CD14-positive monocyte (primary cell): ENCODE results near the gene HMGB4. TPM values are rescaled to one million over a fixed set of nuclear protein-coding genes. Genes with fewer than 3 reads are reported as not detected.

ENCODE experiments used
- DNase-seq, 3 donors: peaks; one replicate each; pipeline ENCODE4 v3.0.0-alpha.2; 2011 to 2022
- H2AFZ ChIP-seq: 2 replicates; pipeline ENCODE4 v1.6.0; 2012; ENCODE audit warnings: mild to moderate bottlenecking, low read depth, low read length, inconsistent platforms; ENCODE audit not compliant: insufficient read depth, poor library complexity, severe bottlenecking
- H3K27ac ChIP-seq, 2 donors: 1 replicate in 1 of 2; 2 replicates in 1 of 2; pipeline ENCODE4 v1.5.1; 2012 to 2013; ENCODE audit warnings: low read length in 2 of 2, control low read depth in 1 of 2, inconsistent platforms in 1 of 2, low read depth in 1 of 2, mild to moderate bottlenecking in 1 of 2
- H3K27me3 ChIP-seq, 2 donors: one replicate each; pipeline versions ENCODE4 v1.6.0 to v1.6.1; 2011 to 2013; ENCODE audit warnings: low read length in 2 of 2; ENCODE audit not compliant: control insufficient read depth in 2 of 2, insufficient read depth in 2 of 2
- H3K36me3 ChIP-seq, 2 donors: replicated peaks in 1 of 2; 1 replicate in 1 of 2; 2 replicates in 1 of 2; pipeline versions ENCODE4 v1.5.1 to v1.6.1; 2012 to 2013; ENCODE audit warnings: low read length in 2 of 2, control low read depth in 1 of 2, inconsistent platforms in 1 of 2, mild to moderate bottlenecking in 1 of 2; ENCODE audit not compliant: insufficient read depth in 2 of 2, control insufficient read depth in 1 of 2
- H3K4me1 ChIP-seq, 2 donors: 1 replicate in 1 of 2; 2 replicates in 1 of 2; pipeline versions ENCODE4 v1.5.1 to v1.6.1; 2012 to 2013; ENCODE audit warnings: low read length in 2 of 2, control low read depth in 1 of 2, inconsistent platforms in 1 of 2, mild to moderate bottlenecking in 1 of 2, moderate library complexity in 1 of 2; ENCODE audit not compliant: insufficient read depth in 2 of 2, control insufficient read depth in 1 of 2
- H3K4me2 ChIP-seq: replicated peaks from 2 replicates; pipeline ENCODE3; 2012; ENCODE audit warnings: low read length, moderate library complexity, mild to moderate bottlenecking; ENCODE audit not compliant: poor library complexity, severe bottlenecking; ENCODE audit errors: extremely low read depth
- H3K4me3 ChIP-seq, 3 experiments: fragments of 200-600 bp in 1 of 3; sonication (generic) in 1 of 3; replicated peaks in 1 of 3; 1 replicate in 2 of 3; 2 replicates in 1 of 3; pipeline ENCODE4 v1.5.1; 2011 to 2013; ENCODE audit warnings: low read length in 3 of 3, mild to moderate bottlenecking in 3 of 3, control low read depth in 2 of 3, low read depth in 2 of 3, inconsistent platforms in 1 of 3, moderate library complexity in 1 of 3
- H3K79me2 ChIP-seq: 2 replicates; pipeline ENCODE4 v1.6.0; 2012; ENCODE audit warnings: mild to moderate bottlenecking, control low read depth, inconsistent platforms, low read length, moderate library complexity; ENCODE audit not compliant: insufficient read depth
- H3K9ac ChIP-seq: 2 replicates; pipeline ENCODE4 v1.6.0; 2017; ENCODE audit warnings: low read length, mild to moderate bottlenecking; ENCODE audit not compliant: insufficient read depth, poor library complexity, severe bottlenecking
- H3K9me3 ChIP-seq, 2 donors: replicated peaks in 1 of 2; 1 replicate in 1 of 2; 2 replicates in 1 of 2; pipeline versions ENCODE4 v1.5.1 to v1.6.1; 2012 to 2013; ENCODE audit warnings: low read length in 2 of 2, control low read depth in 1 of 2; ENCODE audit not compliant: control insufficient read depth in 1 of 2, insufficient read depth in 1 of 2
- H4K20me1 ChIP-seq: 2 replicates; pipeline ENCODE4 v1.6.0; 2012; ENCODE audit warnings: mild to moderate bottlenecking, low read length, control low read depth, moderate library complexity; ENCODE audit not compliant: insufficient read depth
- H3K27ac Mint-ChIP-seq, 7 donors: one replicate each; pipeline ENCODE4 v1.8.0; 2020; ENCODE audit warnings: mild to moderate bottlenecking in 7 of 7, mixed read lengths in 7 of 7, moderate library complexity in 6 of 7, inconsistent platforms in 2 of 7
- H3K27me3 Mint-ChIP-seq, 3 donors: one replicate each; pipeline ENCODE4 v1.8.0; 2021 to 2022; ENCODE audit warnings: low read depth in 3 of 3, mild to moderate bottlenecking in 3 of 3, mixed read lengths in 3 of 3, moderate library complexity in 3 of 3, inconsistent platforms in 1 of 3
- H3K36me3 Mint-ChIP-seq, 2 donors: one replicate each; pipeline ENCODE4 v1.8.0; 2020; ENCODE audit warnings: mixed read lengths in 2 of 2, inconsistent platforms in 1 of 2, mild to moderate bottlenecking in 1 of 2
- H3K4me1 Mint-ChIP-seq: one replicate; pipeline ENCODE4 v1.8.0; 2020; ENCODE audit warnings: mild to moderate bottlenecking, mixed read lengths
- H3K4me3 Mint-ChIP-seq, 2 donors: one replicate each; pipeline ENCODE4 v1.8.0; 2020; ENCODE audit warnings: mild to moderate bottlenecking in 2 of 2, mixed read lengths in 2 of 2, moderate library complexity in 1 of 2
- H3K9me3 Mint-ChIP-seq, 7 donors: one replicate each; pipeline ENCODE4 v1.8.0; 2020 to 2022; ENCODE audit warnings: mixed read lengths in 7 of 7, mild to moderate bottlenecking in 6 of 7, moderate library complexity in 6 of 7, inconsistent platforms in 2 of 7
- CTCF ChIP-seq: fragments of 200-600 bp; IDR thresholded peaks from one replicate; pipeline ENCODE4 v1.8.0; 2022; ENCODE audit warnings: antibody characterized with exemption, mild to moderate bottlenecking
- WGBS: methylation state at CpG from one replicate; pipeline ENCODE4 v1.1.5; 2013; ENCODE audit warnings: missing lambda C conversion rate; ENCODE audit not compliant: insufficient coverage; 5-methylcytosine and 5-hydroxymethylcytosine counted together
- intact Hi-C, 2 donors: fragments of 100-400 bp; cut with micrococcal nuclease; formaldehyde crosslinking; loops; one replicate each; pipeline versions ENCODE4 v1.15.0 to v1.15.1; 2023
- polyA plus RNA-seq, 3 donors: library from polyadenylated mRNA; depleted of rRNA in 1 of 3; unstranded in 2 of 3; stranded (reverse) in 1 of 3; fragments of 300-500 nt in 2 of 3; fragments of >200 nt in 1 of 3; fragmentation: Illumina TruSeq in 2 of 3; gene quantifications; 1 replicate in 2 of 3; 2 replicates in 1 of 3; pipeline ENCODE4 v1.2.3, GENCODE V29; 2012 to 2021

Gene HMGB4
- polyA plus RNA-seq, 3 donors: not detected

- Histone ChIP-seq H2AFZ (no peak overlapping the region), H3K79me2 (no peaks in the 10 kb centered on the region), H3K4me1 (no peaks in the 10 kb centered on the region), H3K27ac (no peak overlapping the region), H3K36me3 (no peaks in the 10 kb centered on the region), H3K9me3 (peaks cover 0 to 3% of the 10 kb centered on the region in 2 donors), H3K4me2 (no peak overlapping the region), H3K4me3 (no peak overlapping the region), H3K9ac (no peak overlapping the region), H3K27me3 (no peaks in the 10 kb centered on the region), H4K20me1 (no peaks in the 10 kb centered on the region)
- no peaks in the 10 kb centered on the region for H3K4me1 Mint-ChIP-seq
- H3K9me3 Mint-ChIP-seq: peaks cover 0 to 15% (median 2%) of the 10 kb centered on the region in 7 donors
- no peak overlapping the region for H3K27ac Mint-ChIP-seq
- intact Hi-C loops: no loop called here
- H3K36me3 Mint-ChIP-seq: no peaks in the 10 kb centered on the region
- H3K4me3 Mint-ChIP-seq: no peak overlapping the region
- DNase-seq: no peak
- peaks cover 3 to 7% (median 5%) of the 10 kb centered on the region in 3 donors for H3K27me3 Mint-ChIP-seq
- no peak for TF ChIP-seq CTCF
- 89% methylated on average over 7 of the region's 10 CpGs for WGBS
Measured at GRCh38 chr1:33819290-33819912, 44.5 kb upstream of the HMGB4 start.

- Mint-ChIP-seq H3K4me3 (peak overlapping the region in 1 of 2 donors; percentile 37), H3K27ac (no peak overlapping the region), H3K9me3 (peaks cover 0 to 16% (median 0%) of the 10 kb centered on the region in 7 donors), H3K27me3 (peaks cover 3 to 8% (median 5%) of the 10 kb centered on the region in 3 donors), H3K36me3 (no peaks in the 10 kb centered on the region), H3K4me1 (no peaks in the 10 kb centered on the region)
- Histone ChIP-seq H3K4me3 (no peak overlapping the region), H3K4me1 (no peaks in the 10 kb centered on the region), H3K36me3 (no peaks in the 10 kb centered on the region), H3K79me2 (no peaks in the 10 kb centered on the region), H3K9me3 (peaks cover 0 to 3% of the 10 kb centered on the region in 2 donors), H3K4me2 (no peak overlapping the region), H3K9ac (no peak overlapping the region), H4K20me1 (no peaks in the 10 kb centered on the region), H2AFZ (no peak overlapping the region), H3K27ac (no peak overlapping the region), H3K27me3 (no peaks in the 10 kb centered on the region)
- no peak for TF ChIP-seq CTCF
- 87% methylated on average over 5 of the region's 7 CpGs for WGBS
- no peak for DNase-seq
- intact Hi-C loops: no loop called here
Measured at GRCh38 chr1:33819913-33820311, 44.0 kb upstream of the HMGB4 start.
